DND-41 (cell line): Measurements from ENCODE around the gene KCNH3.

Source experiments
- ATAC-seq: fragments of 200-7000 bp; cut with Tn5 transposase; 3 replicates; pipeline ENCODE4 v1.9.1; 2021; ENCODE audit warnings: low read depth; ENCODE audit not compliant: insufficient read depth
- DNase-seq: peaks from one replicate; pipeline ENCODE4 v3.0.0-alpha.2; 2020
- H2AFZ ChIP-seq: 2 replicates; pipeline ENCODE4 v1.6.0; 2012; ENCODE audit warnings: low read depth, low read length
- H3K27ac ChIP-seq: 2 replicates; pipeline ENCODE4 v1.5.1; 2012; ENCODE audit warnings: low read length, inconsistent platforms
- H3K27me3 ChIP-seq: fragments of 200-600 bp; sonication (generic); 2 replicates; pipeline ENCODE4 v1.6.0; 2012; ENCODE audit warnings: low read length, mild to moderate bottlenecking, inconsistent platforms; ENCODE audit not compliant: insufficient read depth, poor library complexity
- H3K36me3 ChIP-seq: 2 replicates; pipeline ENCODE4 v1.5.1; 2012; ENCODE audit warnings: low read length, inconsistent platforms; ENCODE audit not compliant: insufficient read depth
- H3K4me1 ChIP-seq: 2 replicates; pipeline ENCODE4 v1.5.1; 2012; ENCODE audit warnings: mild to moderate bottlenecking, low read length; ENCODE audit not compliant: insufficient read depth
- H3K4me2 ChIP-seq: 2 replicates; pipeline ENCODE4 v1.6.0; 2012; ENCODE audit warnings: mild to moderate bottlenecking, moderate library complexity, low read length, inconsistent platforms; ENCODE audit not compliant: insufficient read depth
- H3K4me3 ChIP-seq, 2 experiments: fragments of 200-600 bp in 1 of 2; shearing (Covaris generic) in 1 of 2; 2 replicates each; pipeline ENCODE4 v1.5.1; 2012 to 2016; ENCODE audit warnings: inconsistent platforms in 2 of 2, low read length in 2 of 2, mild to moderate bottlenecking in 2 of 2, low read depth in 1 of 2, moderate library complexity in 1 of 2
- H3K79me2 ChIP-seq: 2 replicates; pipeline ENCODE4 v1.6.0; 2012; ENCODE audit warnings: low read length, inconsistent platforms; ENCODE audit not compliant: insufficient read depth
- H3K9ac ChIP-seq: 2 replicates; pipeline ENCODE4 v1.6.0; 2012; ENCODE audit warnings: low read depth, mild to moderate bottlenecking, inconsistent platforms, low read length, moderate library complexity
- H3K9me3 ChIP-seq: 2 replicates; pipeline ENCODE4 v1.5.1; 2012; ENCODE audit warnings: low read length, moderate library complexity, mild to moderate bottlenecking, inconsistent platforms; ENCODE audit not compliant: insufficient read depth, severe bottlenecking
- H4K20me1 ChIP-seq: 2 replicates; pipeline ENCODE4 v1.6.0; 2012; ENCODE audit warnings: low read length; ENCODE audit not compliant: insufficient read depth
- CTCF ChIP-seq: IDR thresholded peaks from 2 replicates; pipeline ENCODE4 v1.5.1; 2012; ENCODE audit warnings: borderline replicate concordance, low read length, moderate library complexity, mild to moderate bottlenecking; ENCODE audit not compliant: poor library complexity, severe bottlenecking; ENCODE audit errors: extremely low read depth
- EZH2 ChIP-seq: IDR thresholded peaks from 3 replicates; pipeline ENCODE4 v1.6.1; 2012; ENCODE audit warnings: borderline replicate concordance, low read depth, mild to moderate bottlenecking, moderate library complexity, low read length, inconsistent platforms; ENCODE audit not compliant: severe bottlenecking

The KCNH3 gene

GRCh38 chr12:49580572-49581535 is 42.0 kb downstream of the KCNH3 start:
- Histone ChIP-seq H3K27ac (no peak overlapping the region), H3K36me3 (peaks cover 22% of the 10 kb centered on the region; the same call in 1 of the 2 replicates), H4K20me1 (peaks cover 15% of the 10 kb centered on the region), H3K4me3 (no peak overlapping the region), H3K9me3 (no peaks in the 10 kb centered on the region), H2AFZ (no peak overlapping the region), H3K4me1 (no peaks in the 10 kb centered on the region), H3K4me2 (no peak overlapping the region), H3K9ac (no peak overlapping the region), H3K79me2 (no peaks in the 10 kb centered on the region; the same call in 1 of the 2 replicates), H3K27me3 (no peaks in the 10 kb centered on the region)
- TF ChIP-seq CTCF (peak; percentile 85), EZH2 (no peak)
- peak; percentile 86 for ATAC-seq
- DNase-seq, result peak; percentile 66

GRCh38 chr12:49582201-49582600 is 43.4 kb downstream of the KCNH3 start:
- Histone ChIP-seq H3K4me1 (no peaks in the 10 kb centered on the region), H2AFZ (no peak overlapping the region), H3K4me3 (no peak overlapping the region), H3K27ac (no peak overlapping the region), H3K9ac (no peak overlapping the region), H3K9me3 (no peaks in the 10 kb centered on the region), H3K36me3 (peaks cover 23% of the 10 kb centered on the region; the same call in 1 of the 2 replicates), H3K79me2 (no peaks in the 10 kb centered on the region; the same call in 1 of the 2 replicates), H4K20me1 (peaks cover 15% of the 10 kb centered on the region), H3K27me3 (no peaks in the 10 kb centered on the region), H3K4me2 (no peak overlapping the region)
- DNase-seq, result no peak
- ATAC-seq, result no peak
- TF ChIP-seq EZH2, result no peak
- TF ChIP-seq CTCF, result no peak

GRCh38 chr12:49582850-49583249 is 44.0 kb downstream of the KCNH3 start:
- Histone ChIP-seq H3K4me3 (no peak overlapping the region), H4K20me1 (peaks cover 15% of the 10 kb centered on the region), H3K27ac (no peak overlapping the region), H3K27me3 (no peaks in the 10 kb centered on the region), H3K79me2 (no peaks in the 10 kb centered on the region; the same call in 1 of the 2 replicates), H3K4me2 (no peak overlapping the region), H3K4me1 (no peaks in the 10 kb centered on the region), H2AFZ (no peak overlapping the region), H3K9me3 (no peaks in the 10 kb centered on the region), H3K9ac (no peak overlapping the region), H3K36me3 (peaks cover 23% of the 10 kb centered on the region; the same call in 1 of the 2 replicates)
- DNase-seq (no peak), ATAC-seq (no peak)
- TF ChIP-seq EZH2 (no peak), CTCF (no peak)
